DND-41 (cell line): ENCODE results near the gene SIDT2.

Experiments
- CTCF ChIP-seq: IDR thresholded peaks from 2 replicates; pipeline ENCODE4 v1.5.1; 2012; ENCODE audit warnings: borderline replicate concordance, low read length, moderate library complexity, mild to moderate bottlenecking; ENCODE audit not compliant: poor library complexity, severe bottlenecking; ENCODE audit errors: extremely low read depth
- EZH2 ChIP-seq: IDR thresholded peaks from 3 replicates; pipeline ENCODE4 v1.6.1; 2012; ENCODE audit warnings: borderline replicate concordance, low read depth, mild to moderate bottlenecking, moderate library complexity, low read length, inconsistent platforms; ENCODE audit not compliant: severe bottlenecking

GRCh38 chr11:117189191-117189940 lies 10.8 kb downstream of the SIDT2 start:
- TF ChIP-seq CTCF (no peak), EZH2 (no peak)
